MM.1S (cell line): ENCODE measurements around the gene TNKS2.

ENCODE experiments used
- DNase-seq: peaks from one replicate; pipeline ENCODE4 v3.0.0-alpha.2; 2015
- H2AFZ ChIP-seq: fragments of 300-600 bp; sonication (generic); 2 replicates; pipeline ENCODE4 v1.6.0; 2016; ENCODE audit warnings: antibody characterized with exemption, low read length
- H3F3A ChIP-seq: fragments of 300-600 bp; sonication (generic); 2 replicates; pipeline ENCODE4 v1.6.1; 2016; ENCODE audit warnings: mild to moderate bottlenecking, antibody characterized with exemption, low read length, moderate library complexity, mixed read lengths; ENCODE audit not compliant: insufficient read depth
- H3K27ac ChIP-seq: fragments of 300-600 bp; sonication (generic); 2 replicates; pipeline ENCODE4 v1.5.1; 2016; ENCODE audit warnings: mild to moderate bottlenecking, low read length
- H3K27me3 ChIP-seq: fragments of 300-600 bp; sonication (generic); replicated peaks from 2 replicates; pipeline ENCODE4 v1.6.0; 2016; ENCODE audit warnings: low read length; ENCODE audit not compliant: insufficient read depth
- H3K36me3 ChIP-seq: fragments of 300-600 bp; sonication (generic); replicated peaks from 2 replicates; pipeline ENCODE4 v1.6.1; 2016; ENCODE audit warnings: mild to moderate bottlenecking, low read length, mixed read lengths; ENCODE audit not compliant: insufficient read depth
- H3K4me1 ChIP-seq: fragments of 300-600 bp; sonication (generic); 2 replicates; pipeline ENCODE4 v1.6.1; 2016; ENCODE audit warnings: low read length, mixed read lengths
- H3K4me2 ChIP-seq: fragments of 300-600 bp; sonication (generic); 2 replicates; pipeline ENCODE4 v1.6.0; 2016; ENCODE audit warnings: low read depth, low read length
- H3K4me3 ChIP-seq: fragments of 300-600 bp; sonication (generic); 2 replicates; pipeline ENCODE4 v1.5.1; 2016; ENCODE audit warnings: low read length, mixed read lengths
- H3K79me2 ChIP-seq: fragments of 300-600 bp; sonication (generic); 2 replicates; pipeline ENCODE4 v1.6.1; 2016; ENCODE audit warnings: mixed run types, low read length, mixed read lengths
- H3K9ac ChIP-seq: fragments of 300-600 bp; sonication (generic); 2 replicates; pipeline ENCODE4 v1.6.1; 2016; ENCODE audit warnings: low read length, mixed read lengths
- H3K9me2 ChIP-seq: fragments of 300-600 bp; sonication (generic); replicated peaks from 2 replicates; pipeline ENCODE4 v1.6.1; 2016; ENCODE audit warnings: mild to moderate bottlenecking, low read length, mixed read lengths; ENCODE audit not compliant: insufficient read depth
- H3K9me3 ChIP-seq: fragments of 300-600 bp; sonication (generic); replicated peaks from 2 replicates; pipeline ENCODE4 v1.6.1; 2016; ENCODE audit warnings: mild to moderate bottlenecking, low read length, mixed read lengths; ENCODE audit not compliant: insufficient read depth
- H4K20me1 ChIP-seq: fragments of 300-600 bp; sonication (generic); 2 replicates; pipeline ENCODE4 v1.6.1; 2016; ENCODE audit warnings: mild to moderate bottlenecking, low read length, moderate library complexity, mixed read lengths; ENCODE audit not compliant: insufficient read depth
- CTCF ChIP-seq: fragments of 300-600 bp; sonication (generic); IDR thresholded peaks from 2 replicates; pipeline ENCODE4 v1.5.1; 2016; ENCODE audit warnings: antibody characterized with exemption, low read length, mixed read lengths
- EZH2 ChIP-seq: fragments of 300-600 bp; sonication (generic); optimal IDR thresholded peaks from 2 replicates; pipeline ENCODE3; 2017; ENCODE audit warnings: low read depth, mild to moderate bottlenecking, antibody characterized with exemption, low read length, mixed read lengths
- EZH2phosphoT487 ChIP-seq: fragments of 300-600 bp; sonication (generic); IDR thresholded peaks from 2 replicates; pipeline ENCODE4 v1.6.1; 2018; ENCODE audit warnings: antibody characterized with exemption, low read length

The TNKS2 gene

GRCh38 chr10:91787810-91788209 is 10.4 kb upstream of the TNKS2 start:
- H3K9ac ChIP-seq: no peak overlapping the region
- H3K4me3 ChIP-seq: no peak overlapping the region
- no peaks in the 10 kb centered on the region for H3K4me1 ChIP-seq
- H2AFZ ChIP-seq: no peak overlapping the region
- no peaks in the 10 kb centered on the region for H3K27me3 ChIP-seq
- no peaks in the 10 kb centered on the region for H3K9me2 ChIP-seq
- H3K4me2 ChIP-seq: no peak overlapping the region
- no peaks in the 10 kb centered on the region for H4K20me1 ChIP-seq
- no peaks in the 10 kb centered on the region for H3F3A ChIP-seq
- no peaks in the 10 kb centered on the region for H3K9me3 ChIP-seq
- H3K27ac ChIP-seq: no peak overlapping the region
- TF ChIP-seq CTCF (no peak), EZH2phosphoT487 (no peak), EZH2 (no peak)
- no peaks in the 10 kb centered on the region for H3K79me2 ChIP-seq
- no peaks in the 10 kb centered on the region for H3K36me3 ChIP-seq
- DNase-seq: no peak

- H3K4me1 ChIP-seq: no peaks in the 10 kb centered on the region
- TF ChIP-seq CTCF (no peak), EZH2phosphoT487 (no peak), EZH2 (no peak)
- no peak overlapping the region for H2AFZ ChIP-seq
- no peaks in the 10 kb centered on the region for H3F3A ChIP-seq
- H3K79me2 ChIP-seq: no peaks in the 10 kb centered on the region
- H3K4me3 ChIP-seq: no peak overlapping the region
- no peak overlapping the region for H3K27ac ChIP-seq
- H3K9me2 ChIP-seq: no peaks in the 10 kb centered on the region
- H3K36me3 ChIP-seq: no peaks in the 10 kb centered on the region
- no peaks in the 10 kb centered on the region for H4K20me1 ChIP-seq
- no peak overlapping the region for H3K9ac ChIP-seq
- no peaks in the 10 kb centered on the region for H3K9me3 ChIP-seq
- H3K4me2 ChIP-seq: no peak overlapping the region
- DNase-seq: no peak
- H3K27me3 ChIP-seq: no peaks in the 10 kb centered on the region
These were observed 9.7 kb upstream of the TNKS2 start for GRCh38 chr10:91788527-91788926.

GRCh38 chr10:91796331-91797047 is 1.7 kb upstream of the TNKS2 start:
- Histone ChIP-seq H3K9me2 (no peaks in the 10 kb centered on the region), H3K9ac (peak overlapping the region; percentile 80), H3K27me3 (no peaks in the 10 kb centered on the region), H3K27ac (peak overlapping the region; percentile 86; the same call in 1 of the 2 replicates), H3F3A (peaks cover 29% of the 10 kb centered on the region), H3K9me3 (no peaks in the 10 kb centered on the region), H3K4me3 (peak overlapping the region; percentile 89), H3K4me1 (peaks cover 11% of the 10 kb centered on the region), H3K79me2 (peaks cover 39% of the 10 kb centered on the region), H2AFZ (peak overlapping the region; percentile 85), H3K36me3 (no peaks in the 10 kb centered on the region), H3K4me2 (peak overlapping the region; percentile 95), H4K20me1 (peaks cover 11% of the 10 kb centered on the region; the same call in 1 of the 2 replicates)
- peak; percentile 57 for DNase-seq
- no peak for TF ChIP-seq CTCF
- TF ChIP-seq EZH2phosphoT487: no peak
- TF ChIP-seq EZH2: no peak
